ENCODE measurements around the gene GABRE.

DNA sequence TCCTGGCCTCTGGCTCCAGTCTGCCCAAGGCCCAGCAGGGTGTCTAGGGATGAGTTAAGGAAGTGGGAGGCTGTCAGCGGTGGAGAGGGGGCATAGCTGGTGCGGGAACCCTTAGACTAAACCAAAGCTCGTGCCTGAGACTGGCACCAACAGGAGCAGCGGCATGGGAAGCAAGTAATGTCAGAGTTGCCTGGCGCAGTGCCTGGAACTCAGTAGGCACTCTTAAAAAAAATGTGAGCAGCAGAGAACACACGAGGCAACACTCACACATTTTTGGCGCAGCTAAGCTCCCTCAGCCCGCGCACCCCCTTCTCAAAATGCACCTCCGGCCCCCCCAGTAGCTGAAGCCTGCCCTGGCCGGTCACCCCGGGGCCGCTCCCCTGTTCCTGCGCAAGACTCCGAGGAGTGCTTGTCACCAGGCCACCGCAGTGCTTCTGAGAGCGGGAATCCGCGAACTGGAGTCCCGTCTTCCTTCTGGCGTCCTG lies 583 bp downstream of the GABRE start:
- TF ChIP-seq EZH2 (IDR thresholded peaks at IDR 0.05; ENCODE audit: borderline replicate concordance, low read depth, low read length, poor library complexity, severe bottlenecking) (no peak), CTCF (conservative IDR thresholded peaks at IDR 0.05; ENCODE audit: low read depth, low read length) (no peak)

All from A673 (cell line).